BJ (cell line): ENCODE measurements around the gene HPGD. TPM values are rescaled to one million over a fixed set of nuclear protein-coding genes. Genes with fewer than 3 reads are reported as not detected.

ENCODE experiments used
- CTCF ChIA-PET: fragments of 350-600 bp; formaldehyde crosslinking; extraction: SDS; loops from one replicate; lab custom pipeline; 2021; ENCODE audit warnings: antibody characterized with exemption, inconsistent platforms; lab: Yijun Ruan, JAX
- POLR2A ChIA-PET: fragments of 300-600 bp; sonication (Branson Sonifier 250); formaldehyde crosslinking; extraction: SDS; loops from one replicate; lab custom pipeline; 2021; ENCODE audit warnings: antibody characterized with exemption; lab: Charles Lee
- DNase-seq: peaks from one replicate; pipeline ENCODE4 v3.0.0-alpha.2; 2011; ENCODE audit warnings: low read depth
- H3K27me3 ChIP-seq: 2 replicates; pipeline ENCODE4 v1.6.0; 2011; ENCODE audit warnings: low read length; ENCODE audit not compliant: control insufficient read depth, insufficient read depth
- H3K36me3 ChIP-seq: 2 replicates; pipeline ENCODE4 v1.5.1; 2011; ENCODE audit warnings: low read length; ENCODE audit not compliant: control insufficient read depth, insufficient read depth
- H3K4me3 ChIP-seq: 2 replicates; pipeline ENCODE4 v1.5.1; 2011; ENCODE audit warnings: low read depth, mild to moderate bottlenecking, control low read depth, low read length
- polyA plus RNA-seq: library from polyadenylated mRNA; depleted of rRNA; stranded (reverse); fragments of >200 nt; gene quantifications from 2 replicates; pipeline ENCODE4 v1.2.3, GENCODE V29; 2011
- TF ChIP-seq, protein P1 (sequence below): IDR thresholded peaks from 2 replicates; pipeline ENCODE4 v1.5.1; 2011; ENCODE audit warnings: low read depth, mild to moderate bottlenecking, control low read depth, inconsistent platforms, low read length, moderate library complexity; ENCODE audit not compliant: insufficient read depth

HPGD gene
- polyA plus RNA-seq, 1 experiment, result not detected

DNA sequence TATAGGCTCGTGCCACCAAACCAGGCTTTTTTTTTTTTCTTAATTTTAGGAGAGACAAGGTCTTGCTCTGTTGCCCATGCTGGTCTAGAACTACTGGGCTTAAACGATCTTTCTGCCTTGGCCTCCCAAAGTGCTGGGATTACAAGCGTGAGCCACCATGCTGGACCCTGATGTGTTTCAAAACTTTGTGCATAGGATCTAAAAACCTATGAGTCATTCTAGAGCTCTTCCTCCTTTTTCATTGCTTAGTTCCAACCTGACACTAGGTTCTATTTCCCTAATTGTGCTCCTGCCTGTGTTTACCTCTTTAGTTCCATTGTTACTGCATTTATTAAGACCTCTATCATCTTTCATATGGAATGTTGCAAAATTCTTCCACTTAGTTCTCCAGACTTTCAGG lies 57.3 kb downstream of the HPGD start:
- ChIA-PET POLR2A (no interaction called here), CTCF (no interaction called here)
- Histone ChIP-seq H3K27me3 (no peaks in the 10 kb centered on the region), H3K36me3 (no peaks in the 10 kb centered on the region), H3K4me3 (no peak overlapping the region)
- DNase-seq, result no peak
- TF ChIP-seq, protein P1, sequence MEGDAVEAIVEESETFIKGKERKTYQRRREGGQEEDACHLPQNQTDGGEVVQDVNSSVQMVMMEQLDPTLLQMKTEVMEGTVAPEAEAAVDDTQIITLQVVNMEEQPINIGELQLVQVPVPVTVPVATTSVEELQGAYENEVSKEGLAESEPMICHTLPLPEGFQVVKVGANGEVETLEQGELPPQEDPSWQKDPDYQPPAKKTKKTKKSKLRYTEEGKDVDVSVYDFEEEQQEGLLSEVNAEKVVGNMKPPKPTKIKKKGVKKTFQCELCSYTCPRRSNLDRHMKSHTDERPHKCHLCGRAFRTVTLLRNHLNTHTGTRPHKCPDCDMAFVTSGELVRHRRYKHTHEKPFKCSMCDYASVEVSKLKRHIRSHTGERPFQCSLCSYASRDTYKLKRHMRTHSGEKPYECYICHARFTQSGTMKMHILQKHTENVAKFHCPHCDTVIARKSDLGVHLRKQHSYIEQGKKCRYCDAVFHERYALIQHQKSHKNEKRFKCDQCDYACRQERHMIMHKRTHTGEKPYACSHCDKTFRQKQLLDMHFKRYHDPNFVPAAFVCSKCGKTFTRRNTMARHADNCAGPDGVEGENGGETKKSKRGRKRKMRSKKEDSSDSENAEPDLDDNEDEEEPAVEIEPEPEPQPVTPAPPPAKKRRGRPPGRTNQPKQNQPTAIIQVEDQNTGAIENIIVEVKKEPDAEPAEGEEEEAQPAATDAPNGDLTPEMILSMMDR, result no peak

DNA sequence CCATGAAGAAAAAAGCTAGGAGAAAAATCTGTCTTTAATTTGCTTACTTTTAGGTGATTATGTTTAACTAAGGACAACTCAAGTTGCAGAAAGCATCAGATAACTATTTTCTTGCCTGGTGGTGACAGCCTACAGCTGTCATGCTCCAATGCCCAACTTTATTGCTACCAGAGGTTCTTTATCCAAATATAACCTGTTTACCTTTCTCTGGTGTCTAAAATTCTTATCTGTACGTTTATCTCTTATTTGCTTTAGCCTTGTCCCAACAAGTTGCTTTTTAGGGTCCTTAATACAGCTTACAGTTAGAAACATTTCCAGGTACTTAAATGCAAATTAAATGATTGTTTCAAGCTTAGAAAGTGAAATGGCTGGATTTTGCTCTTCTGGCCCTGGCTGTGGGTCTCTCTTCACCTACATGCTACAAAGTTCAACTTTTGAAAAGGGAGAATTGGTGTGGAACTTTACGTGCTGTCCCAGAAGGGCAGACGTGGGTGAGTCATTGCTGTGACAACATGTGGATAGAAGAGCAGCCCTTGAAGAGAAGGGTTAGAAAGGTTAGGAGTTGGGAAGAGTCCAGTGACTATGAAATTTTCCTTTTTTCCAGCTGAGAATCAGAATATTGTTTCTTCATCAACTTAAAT lies 60.7 kb downstream of the HPGD start:
- no peaks in the 10 kb centered on the region for H3K27me3 ChIP-seq
- DNase-seq, result no peak
- CTCF ChIA-PET, result no interaction called here
- POLR2A ChIA-PET, result no interaction called here
- no peaks in the 10 kb centered on the region for H3K36me3 ChIP-seq
- TF ChIP-seq, protein P1, result no peak
- no peak overlapping the region for H3K4me3 ChIP-seq

DNA sequence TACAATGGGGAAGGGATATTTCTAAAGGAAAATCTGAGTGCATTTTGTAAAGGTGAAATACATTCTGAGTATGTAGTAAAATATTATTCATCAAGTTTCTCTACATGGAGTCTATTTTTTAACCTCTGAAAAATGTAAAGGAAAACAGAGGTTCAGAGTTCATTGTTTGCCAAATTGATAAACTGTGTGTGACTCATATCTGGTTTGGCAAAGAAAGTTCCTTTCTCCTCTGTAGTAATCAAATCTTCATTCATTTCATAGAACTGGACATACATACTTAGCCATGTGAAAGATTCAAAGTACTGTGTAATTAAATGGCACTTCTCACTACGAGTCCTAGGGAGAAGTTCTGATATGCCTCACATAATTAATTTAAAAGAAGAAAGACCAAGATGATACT lies 61.6 kb downstream of the HPGD start:
- no peak for DNase-seq
- no peak overlapping the region for H3K4me3 ChIP-seq
- no peaks in the 10 kb centered on the region for H3K36me3 ChIP-seq
- ChIA-PET CTCF (no interaction called here), POLR2A (no interaction called here)
- TF ChIP-seq, protein P1, result no peak
- H3K27me3 ChIP-seq, result no peaks in the 10 kb centered on the region

DNA sequence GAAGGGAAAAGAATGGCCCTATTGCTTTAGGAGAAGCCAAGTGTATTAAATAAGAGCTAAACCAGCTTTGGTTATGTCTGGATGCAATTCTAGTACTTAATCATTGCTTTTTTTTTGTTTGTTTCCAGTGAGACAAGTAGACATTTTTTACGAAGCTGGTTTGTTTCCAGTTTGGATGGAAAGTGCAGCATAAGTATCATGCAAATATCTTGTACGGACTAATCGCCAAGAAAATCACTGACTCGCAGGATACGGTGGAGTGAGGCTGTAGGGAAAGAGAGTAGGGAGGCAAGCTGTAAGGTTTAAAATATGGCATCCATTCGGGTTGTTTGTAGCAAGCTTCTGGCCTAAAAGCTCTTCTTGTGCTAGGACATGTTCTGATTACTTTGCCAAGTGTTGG lies 64.8 kb downstream of the HPGD start:
- TF ChIP-seq, protein P1, result no peak
- H3K27me3 ChIP-seq, result no peaks in the 10 kb centered on the region
- H3K36me3 ChIP-seq, result no peaks in the 10 kb centered on the region
- ChIA-PET CTCF (interaction anchor here (0.6 kb wide), 1 partner anchor 14 kb away, joined by 4 read pairs; no protein-coding TSS in a partner anchor), POLR2A (no interaction called here)
- no peak for DNase-seq
- H3K4me3 ChIP-seq, result no peak overlapping the region

DNA sequence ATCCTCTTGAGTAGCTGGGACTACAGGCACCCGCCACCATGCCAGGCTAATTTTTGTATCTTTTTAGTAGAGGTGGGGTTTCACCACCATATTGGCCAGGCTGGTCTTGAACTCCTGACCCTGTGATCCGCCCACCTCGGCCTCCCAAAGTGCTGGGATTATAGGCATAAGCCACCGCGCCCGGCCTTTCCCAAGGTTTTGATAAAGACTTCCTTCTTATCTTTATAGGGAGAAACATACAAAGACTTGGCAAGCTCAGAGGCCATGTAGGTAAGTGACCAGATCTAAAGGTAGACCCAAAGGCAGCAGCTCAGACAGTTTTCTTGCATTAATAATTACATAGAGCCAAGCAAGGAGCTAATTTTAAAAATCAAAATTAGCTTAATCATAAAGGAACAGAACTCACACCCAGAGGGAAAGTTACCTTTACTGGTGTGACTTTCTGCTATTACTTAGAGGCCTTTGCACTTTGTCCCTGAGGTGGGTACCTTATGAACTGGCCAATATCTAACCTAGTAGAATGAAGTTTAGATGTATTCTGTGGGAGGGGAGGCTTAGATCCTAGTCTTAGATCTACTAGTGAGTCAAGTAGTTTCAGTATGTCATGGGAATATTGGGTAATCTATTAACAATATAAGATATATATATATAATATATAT lies 67.3 kb downstream of the HPGD start:
- Histone ChIP-seq H3K36me3 (no peaks in the 10 kb centered on the region), H3K27me3 (no peaks in the 10 kb centered on the region), H3K4me3 (no peak overlapping the region)
- CTCF ChIA-PET, result interaction anchor here (0.6 kb wide), 1 partner anchor 127 kb away, joined by 7 read pairs; no protein-coding TSS in a partner anchor
- POLR2A ChIA-PET, result no interaction called here
- DNase-seq, result no peak
- TF ChIP-seq, protein P1, result no peak
